ENCODE measurements around the gene EBP.

GRCh38 chrX:48498374-48498809 lies 23.2 kb upstream of the EBP start:
- TF ChIP-seq, protein P1, sequence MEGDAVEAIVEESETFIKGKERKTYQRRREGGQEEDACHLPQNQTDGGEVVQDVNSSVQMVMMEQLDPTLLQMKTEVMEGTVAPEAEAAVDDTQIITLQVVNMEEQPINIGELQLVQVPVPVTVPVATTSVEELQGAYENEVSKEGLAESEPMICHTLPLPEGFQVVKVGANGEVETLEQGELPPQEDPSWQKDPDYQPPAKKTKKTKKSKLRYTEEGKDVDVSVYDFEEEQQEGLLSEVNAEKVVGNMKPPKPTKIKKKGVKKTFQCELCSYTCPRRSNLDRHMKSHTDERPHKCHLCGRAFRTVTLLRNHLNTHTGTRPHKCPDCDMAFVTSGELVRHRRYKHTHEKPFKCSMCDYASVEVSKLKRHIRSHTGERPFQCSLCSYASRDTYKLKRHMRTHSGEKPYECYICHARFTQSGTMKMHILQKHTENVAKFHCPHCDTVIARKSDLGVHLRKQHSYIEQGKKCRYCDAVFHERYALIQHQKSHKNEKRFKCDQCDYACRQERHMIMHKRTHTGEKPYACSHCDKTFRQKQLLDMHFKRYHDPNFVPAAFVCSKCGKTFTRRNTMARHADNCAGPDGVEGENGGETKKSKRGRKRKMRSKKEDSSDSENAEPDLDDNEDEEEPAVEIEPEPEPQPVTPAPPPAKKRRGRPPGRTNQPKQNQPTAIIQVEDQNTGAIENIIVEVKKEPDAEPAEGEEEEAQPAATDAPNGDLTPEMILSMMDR (IDR thresholded peaks at IDR 0.05; ENCODE audit: extremely low read depth in 1 of 2, insufficient read depth in 1 of 2, low read depth in 1 of 2, low read length in 2 of 2): no peak
- TF ChIP-seq POLR2A (IDR thresholded peaks at IDR 0.05; ENCODE audit: low read depth, low read length) (no peak), MYC (IDR thresholded peaks at IDR 0.05; ENCODE audit: low read depth, low read length) (no peak), EZH2 (IDR thresholded peaks at IDR 0.05; ENCODE audit: borderline replicate concordance, low read depth, low read length, severe bottlenecking) (no peak)
